Measurements from ENCODE around the gene RARRES2. TPM values are rescaled to one million over a fixed set of nuclear protein-coding genes. Genes with fewer than 3 reads are reported as not detected.

The RARRES2 gene
- total RNA-seq, 2 experiments from 2014 or later: not detected

DNA sequence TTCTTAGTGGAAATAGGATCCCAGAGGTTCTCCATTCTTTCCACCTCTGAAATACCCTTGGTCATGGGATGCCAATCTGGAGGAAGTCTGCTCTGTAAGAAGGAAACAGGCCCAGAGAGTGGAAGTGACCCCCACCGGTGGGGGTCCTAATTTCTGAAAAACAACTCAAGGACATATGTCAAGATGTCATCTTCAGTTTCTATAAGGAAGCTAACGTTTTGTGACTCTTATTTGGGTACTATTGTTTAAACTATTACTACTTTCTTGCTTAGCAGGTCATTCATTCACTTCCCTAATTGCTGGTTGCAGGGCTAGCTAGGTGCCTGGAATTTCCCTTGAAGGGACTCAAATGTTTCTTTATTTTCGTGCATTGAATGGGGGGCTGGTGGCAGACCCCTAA lies 35.8 kb upstream of the RARRES2 start:
- Histone ChIP-seq H3K9me3 (ENCODE audit: control insufficient read depth in 1 of 2, insufficient read depth in 1 of 2, low read length in 2 of 2) (no peaks in the 10 kb centered on the region), H3K36me3 (ENCODE audit: insufficient read depth, low read length) (peaks cover 9% of the 10 kb centered on the region), H3K4me3 (ENCODE audit: low read length) (no peak overlapping the region), H3K27ac (ENCODE audit: low read depth in 1 of 2, low read length in 2 of 2) (no peak overlapping the region), H3K27me3 (ENCODE audit: control insufficient read depth in 1 of 2, insufficient read depth in 2 of 2, low read length in 2 of 2) (no peaks in the 10 kb centered on the region), H3K4me1 (ENCODE audit: insufficient read depth, low read length) (peaks cover 51% of the 10 kb centered on the region)
- H3K36me3 Mint-ChIP-seq (ENCODE audit: low read depth): peaks cover 32% of the 10 kb centered on the region
- CTCF ChIA-PET: interaction anchor here (1.1 to 1.9 kb wide), 3 partner anchors 9 to 44 kb away, joined by 3 to 9 read pairs (median 6); partner anchors contain the start of gene REPIN1
- intact Hi-C loops (cut with DNase I, micrococcal nuclease): no loop called here
- TF ChIP-seq, protein P1, sequence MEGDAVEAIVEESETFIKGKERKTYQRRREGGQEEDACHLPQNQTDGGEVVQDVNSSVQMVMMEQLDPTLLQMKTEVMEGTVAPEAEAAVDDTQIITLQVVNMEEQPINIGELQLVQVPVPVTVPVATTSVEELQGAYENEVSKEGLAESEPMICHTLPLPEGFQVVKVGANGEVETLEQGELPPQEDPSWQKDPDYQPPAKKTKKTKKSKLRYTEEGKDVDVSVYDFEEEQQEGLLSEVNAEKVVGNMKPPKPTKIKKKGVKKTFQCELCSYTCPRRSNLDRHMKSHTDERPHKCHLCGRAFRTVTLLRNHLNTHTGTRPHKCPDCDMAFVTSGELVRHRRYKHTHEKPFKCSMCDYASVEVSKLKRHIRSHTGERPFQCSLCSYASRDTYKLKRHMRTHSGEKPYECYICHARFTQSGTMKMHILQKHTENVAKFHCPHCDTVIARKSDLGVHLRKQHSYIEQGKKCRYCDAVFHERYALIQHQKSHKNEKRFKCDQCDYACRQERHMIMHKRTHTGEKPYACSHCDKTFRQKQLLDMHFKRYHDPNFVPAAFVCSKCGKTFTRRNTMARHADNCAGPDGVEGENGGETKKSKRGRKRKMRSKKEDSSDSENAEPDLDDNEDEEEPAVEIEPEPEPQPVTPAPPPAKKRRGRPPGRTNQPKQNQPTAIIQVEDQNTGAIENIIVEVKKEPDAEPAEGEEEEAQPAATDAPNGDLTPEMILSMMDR (IDR thresholded peaks at IDR 0.05): no peak
- H3K4me1 Mint-ChIP-seq (ENCODE audit: low read depth): peaks cover 68% of the 10 kb centered on the region
- peak overlapping the region; percentile 90 for H3K4me3 Mint-ChIP-seq
- POLR2A ChIA-PET: interaction anchor here (1.2 to 2.0 kb wide), 4 partner anchors 8 to 29 kb away, joined by 3 to 29 read pairs (median 12); partner anchors contain the start of gene REPIN1
- no peaks in the 10 kb centered on the region for H3K9me3 Mint-ChIP-seq
- ATAC-seq (ENCODE audit: poor library complexity): no peak
- no peaks in the 10 kb centered on the region for H3K27me3 Mint-ChIP-seq
- peak in 1 of 14 experiments; percentile 12 for DNase-seq
- H3K27ac Mint-ChIP-seq: peak overlapping the region; percentile 84

DNA sequence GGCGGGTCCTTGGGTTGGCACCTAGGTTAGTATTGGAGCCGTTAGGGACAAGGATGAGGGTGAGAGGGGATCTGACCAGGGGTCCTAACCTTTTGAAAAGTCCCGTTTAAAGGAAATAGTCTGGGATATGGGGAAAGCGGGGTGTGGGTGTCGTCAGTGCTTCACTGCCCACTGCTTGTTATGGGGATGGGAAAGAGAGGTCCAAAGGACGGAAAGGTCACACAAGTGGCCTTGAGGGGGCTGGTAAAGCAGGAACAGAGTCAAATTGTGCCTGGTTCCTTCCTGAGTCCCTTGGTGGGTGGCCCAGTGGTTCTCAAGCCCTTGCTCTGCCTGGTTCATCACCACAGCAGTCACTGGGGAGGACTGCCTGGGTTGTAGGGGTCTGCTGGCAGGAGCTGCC lies 35.1 kb upstream of the RARRES2 start:
- CTCF ChIA-PET: interaction anchor here (1.9 kb wide), 1 partner anchor 20 kb away, joined by 9 read pairs; no protein-coding TSS in a partner anchor
- H3K27me3 ChIP-seq (ENCODE audit: control insufficient read depth in 1 of 2, insufficient read depth in 2 of 2, low read length in 2 of 2): no peaks in the 10 kb centered on the region
- peaks cover 51% of the 10 kb centered on the region for H3K4me1 ChIP-seq (ENCODE audit: insufficient read depth, low read length)
- H3K36me3 ChIP-seq (ENCODE audit: insufficient read depth, low read length): peaks cover 10% of the 10 kb centered on the region
- H3K27me3 Mint-ChIP-seq: no peaks in the 10 kb centered on the region
- H3K4me3 ChIP-seq (ENCODE audit: low read length): no peak overlapping the region
- POLR2A ChIA-PET: no interaction called here
- ATAC-seq (ENCODE audit: poor library complexity): no peak
- intact Hi-C loops (cut with DNase I, micrococcal nuclease): no loop called here
- H3K27ac ChIP-seq (ENCODE audit: low read depth in 1 of 2, low read length in 2 of 2): peak overlapping the region in 1 of 2 donors; percentile 18
- peaks cover 32% of the 10 kb centered on the region for H3K36me3 Mint-ChIP-seq (ENCODE audit: low read depth)
- no peaks in the 10 kb centered on the region for H3K9me3 ChIP-seq (ENCODE audit: control insufficient read depth in 1 of 2, insufficient read depth in 1 of 2, low read length in 2 of 2)
- no peak for DNase-seq
- H3K9me3 Mint-ChIP-seq: no peaks in the 10 kb centered on the region
- H3K4me1 Mint-ChIP-seq (ENCODE audit: low read depth): peaks cover 68% of the 10 kb centered on the region
- TF ChIP-seq, protein P1 (IDR thresholded peaks at IDR 0.05): no peak
- H3K4me3 Mint-ChIP-seq: peak overlapping the region; percentile 85
- H3K27ac Mint-ChIP-seq: peak overlapping the region; percentile 86

DNA sequence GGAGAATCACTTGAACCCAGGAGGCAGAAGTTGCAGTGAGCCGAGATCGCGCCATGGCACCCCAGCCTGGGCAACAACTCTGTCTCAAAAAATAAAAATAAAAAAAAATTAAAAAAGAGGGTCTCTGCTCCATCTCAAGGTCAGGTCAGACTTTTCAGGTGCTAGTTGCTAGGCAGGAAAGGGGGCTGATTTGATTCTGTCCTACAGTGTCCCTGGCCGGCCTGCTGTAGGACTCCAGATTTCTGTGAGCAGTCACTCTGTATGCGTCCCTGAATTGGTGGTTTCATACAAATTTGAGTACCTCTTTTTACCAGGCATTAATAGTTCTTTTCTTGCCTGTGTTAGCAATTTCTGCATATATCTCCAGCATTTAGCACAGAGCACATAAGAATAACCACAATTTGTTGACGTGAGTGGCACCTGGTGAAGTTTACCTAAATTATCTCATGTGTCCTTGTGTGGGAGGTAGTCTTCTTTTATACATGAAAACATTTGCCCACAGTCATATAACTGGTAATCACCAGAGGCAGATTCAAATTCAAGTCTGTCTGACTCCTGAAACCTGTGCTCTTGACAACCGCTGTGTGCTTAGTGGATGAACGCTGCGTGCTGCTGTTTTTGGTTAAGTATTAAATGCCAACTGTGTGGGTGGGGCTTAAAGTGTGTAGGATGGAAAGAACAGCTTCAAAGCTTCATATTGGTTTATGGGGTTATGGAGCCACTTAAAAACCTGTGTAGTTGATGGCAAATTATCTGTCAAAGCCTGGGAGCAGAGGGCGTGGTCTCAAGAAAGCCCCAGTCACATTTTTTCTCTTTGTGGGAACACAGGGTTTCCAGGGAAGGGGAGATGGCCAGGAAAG lies 34.5 kb upstream of the RARRES2 start:
- no peak overlapping the region for H3K4me3 ChIP-seq (ENCODE audit: low read length)
- ATAC-seq (ENCODE audit: poor library complexity): peak; percentile 32
- peak in 6 of 14 experiments; percentile 22 to 64 (median 51) for DNase-seq
- no peaks in the 10 kb centered on the region for H3K9me3 ChIP-seq (ENCODE audit: control insufficient read depth in 1 of 2, insufficient read depth in 1 of 2, low read length in 2 of 2)
- Mint-ChIP-seq H3K27ac (peak overlapping the region; percentile 86), H3K9me3 (no peaks in the 10 kb centered on the region), H3K4me3 (peak overlapping the region; percentile 85), H3K27me3 (no peaks in the 10 kb centered on the region), H3K4me1 (ENCODE audit: low read depth) (peaks cover 69% of the 10 kb centered on the region), H3K36me3 (ENCODE audit: low read depth) (peaks cover 35% of the 10 kb centered on the region)
- CTCF ChIA-PET: no interaction called here
- TF ChIP-seq, protein P1 (IDR thresholded peaks at IDR 0.05): no peak
- H3K4me1 ChIP-seq (ENCODE audit: insufficient read depth, low read length): peaks cover 50% of the 10 kb centered on the region
- intact Hi-C loops (cut with DNase I, micrococcal nuclease): no loop called here
- H3K27ac ChIP-seq (ENCODE audit: low read depth in 1 of 2, low read length in 2 of 2): peak overlapping the region in 1 of 2 donors; percentile 18
- POLR2A ChIA-PET: no interaction called here
- H3K27me3 ChIP-seq (ENCODE audit: control insufficient read depth in 1 of 2, insufficient read depth in 2 of 2, low read length in 2 of 2): no peaks in the 10 kb centered on the region
- peaks cover 15% of the 10 kb centered on the region for H3K36me3 ChIP-seq (ENCODE audit: insufficient read depth, low read length)
